Measurements from ENCODE around the gene C13orf46.

Gene C13orf46

DNA sequence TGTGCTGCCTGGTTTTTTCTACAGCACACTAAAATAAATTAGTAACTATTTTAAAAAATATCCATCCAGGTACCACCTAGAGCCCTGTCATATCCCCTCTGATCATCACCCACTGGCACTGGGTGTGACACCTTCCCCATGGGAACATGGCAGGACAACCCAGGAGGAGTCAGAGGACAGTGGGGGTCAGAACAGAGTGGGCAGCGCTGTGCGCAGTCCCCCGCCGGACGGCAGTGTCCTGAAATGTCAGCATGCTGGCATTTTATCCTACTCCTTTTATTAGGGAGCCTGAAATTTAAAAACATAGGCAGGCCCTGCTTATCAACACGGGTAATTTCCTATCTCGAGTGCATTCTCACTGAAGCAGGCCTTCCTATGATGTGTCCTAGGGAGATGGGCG is 67.9 kb downstream of the C13orf46 start:
- DNase-seq (ENCODE audit: low spot score) = no peak

DNA sequence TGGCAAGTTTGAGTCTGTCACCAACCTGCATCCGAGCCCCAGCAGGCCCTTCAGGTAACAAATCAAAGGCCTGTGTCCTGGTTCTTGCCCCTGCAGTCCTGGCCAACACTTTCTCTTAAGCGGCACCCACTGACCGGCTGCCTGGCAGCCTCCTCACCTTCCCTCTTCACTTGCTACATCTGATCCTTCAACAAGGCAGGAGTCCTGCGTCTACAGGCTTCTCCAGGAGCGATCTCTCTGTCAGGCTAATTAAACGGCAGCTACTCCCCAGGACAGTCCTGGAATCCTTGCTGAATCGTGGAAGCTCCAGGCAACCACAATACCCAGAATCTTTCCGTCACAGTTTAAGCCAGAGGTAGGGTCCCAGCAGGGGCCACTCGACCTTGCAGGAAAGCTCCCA is 68.9 kb downstream of the C13orf46 start:
- no peak for DNase-seq (ENCODE audit: low spot score)

DNA sequence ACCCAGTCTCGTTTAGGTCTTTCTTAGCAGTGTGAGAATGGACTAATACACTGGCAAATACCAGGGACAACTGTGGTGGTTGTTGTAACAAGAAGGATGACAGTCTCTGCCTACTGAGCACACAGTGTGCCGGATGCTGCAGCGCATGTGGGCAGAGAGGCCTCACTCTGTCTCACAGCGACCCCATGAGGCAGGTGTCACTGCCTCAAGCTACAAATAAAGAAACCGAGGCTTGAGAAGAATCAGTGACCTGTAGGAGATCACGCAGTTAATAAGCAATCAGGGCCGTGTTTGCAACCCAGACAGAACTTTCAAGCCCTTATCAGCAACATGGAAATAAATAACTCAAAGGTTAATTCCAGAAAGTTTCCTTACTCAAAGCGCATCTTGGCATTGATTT is 69.5 kb downstream of the C13orf46 start:
- peak; percentile 38 for DNase-seq (ENCODE audit: low spot score)

DNA sequence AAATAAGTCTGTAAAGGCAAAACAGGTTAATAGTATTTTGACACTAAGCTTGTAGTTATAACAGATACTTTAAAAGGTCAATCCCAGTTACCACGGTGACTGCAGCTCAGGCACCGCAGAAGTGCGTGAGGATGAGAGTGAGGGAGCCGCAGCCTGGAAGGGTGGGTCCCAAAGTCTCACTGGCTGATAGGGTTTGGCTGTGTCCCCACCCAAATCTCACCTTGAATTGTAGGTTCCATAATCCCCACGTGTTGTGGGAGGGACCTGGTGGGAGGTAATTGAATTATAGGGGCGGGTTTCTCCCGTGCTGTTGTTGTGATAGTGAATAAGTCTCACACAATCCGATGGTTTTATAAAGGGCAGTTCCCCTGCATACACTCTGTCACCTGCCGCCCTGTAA is 70.0 kb downstream of the C13orf46 start:
- DNase-seq (ENCODE audit: low spot score) = no peak
